HEK293 (cell line): ENCODE data around the gene THAP4.

Experiments used
- CTCF ChIA-PET: fragments of 350-600 bp; formaldehyde crosslinking; extraction: SDS; loops from one replicate; lab custom pipeline; 2021; ENCODE audit warnings: antibody characterized with exemption; lab: Yijun Ruan, JAX
- POLR2A ChIA-PET: fragments of 300-600 bp; formaldehyde crosslinking; extraction: SDS; loops from one replicate; lab custom pipeline; 2020; ENCODE audit warnings: antibody characterized with exemption, inconsistent platforms; lab: Yijun Ruan, JAX
- H3K27ac ChIP-seq: fragments of 200-500 bp; sonication (Bioruptor generic); 2 replicates; pipeline ENCODE4 v1.5.1; 2014; ENCODE audit warnings: low read depth, low read length, control low read depth, inconsistent platforms; ENCODE audit errors: extremely low read depth
- H3K36me3 ChIP-seq, 2 experiments: fragments of 200-500 bp in 1 of 2; sonication (Bioruptor generic) in 1 of 2; 1 replicate in 1 of 2; 2 replicates in 1 of 2; pipeline ENCODE4 v1.5.1; 2014 to 2017; ENCODE audit warnings: inconsistent platforms in 2 of 2, low read length in 2 of 2; ENCODE audit not compliant: control insufficient read depth in 2 of 2, insufficient read depth in 1 of 2
- H3K4me1 ChIP-seq: fragments of 200-500 bp; sonication (Bioruptor generic); 2 replicates; pipeline ENCODE4 v1.5.1; 2014; ENCODE audit warnings: mild to moderate bottlenecking, low read length, inconsistent platforms; ENCODE audit not compliant: control insufficient read depth, insufficient read depth
- H3K4me3 ChIP-seq: 2 replicates; pipeline ENCODE4 v1.5.1; 2011; ENCODE audit warnings: low read depth, mild to moderate bottlenecking, control low read depth, low read length, moderate library complexity
- H3K9me3 ChIP-seq: fragments of 200-500 bp; sonication (Bioruptor generic); 2 replicates; pipeline ENCODE4 v1.5.1; 2014; ENCODE audit warnings: low read depth, low read length, inconsistent platforms; ENCODE audit not compliant: control insufficient read depth, insufficient read depth
- GFI1B ChIP-seq: fragments of 450-650 bp; formaldehyde crosslinking; IDR thresholded peaks from 2 replicates; pipeline ENCODE4 v1.5.1; 2016; ENCODE audit warnings: missing biosample characterization, missing genetic modification characterization
- GLIS2 ChIP-seq: fragments of 450-650 bp; formaldehyde crosslinking; IDR thresholded peaks from 2 replicates; pipeline ENCODE4 v1.5.1; 2016; ENCODE audit warnings: missing biosample characterization, missing genetic modification characterization
- HOXC10 ChIP-seq: sonication (generic); formaldehyde crosslinking; IDR thresholded peaks from 2 replicates; pipeline ENCODE4 v1.8.1; 2023; ENCODE audit warnings: mild to moderate bottlenecking, missing genetic modification reagents
- KLF1 ChIP-seq: fragments of 450-650 bp; formaldehyde crosslinking; IDR thresholded peaks from 2 replicates; pipeline ENCODE4 v1.5.1; 2016; ENCODE audit warnings: missing biosample characterization, missing genetic modification characterization
- KLF10 ChIP-seq: fragments of 450-650 bp; IDR thresholded peaks from 2 replicates; pipeline ENCODE4 v1.5.1; 2018; ENCODE audit warnings: missing biosample characterization, mild to moderate bottlenecking, missing genetic modification characterization
- KLF16 ChIP-seq: fragments of 450-650 bp; formaldehyde crosslinking; IDR thresholded peaks from 2 replicates; pipeline ENCODE4 v1.5.1; 2017; ENCODE audit warnings: missing biosample characterization, missing genetic modification characterization
- KLF8 ChIP-seq: fragments of 450-650 bp; formaldehyde crosslinking; IDR thresholded peaks from 2 replicates; pipeline ENCODE4 v1.5.1; 2016; ENCODE audit warnings: missing biosample characterization, missing genetic modification characterization
- KLF9 ChIP-seq: fragments of 450-650 bp; formaldehyde crosslinking; IDR thresholded peaks from 2 replicates; pipeline ENCODE4 v1.5.1; 2016; ENCODE audit warnings: missing biosample characterization, missing genetic modification characterization, low read depth
- RBAK ChIP-seq: fragments of 450-650 bp; formaldehyde crosslinking; IDR thresholded peaks from 2 replicates; pipeline ENCODE4 v1.5.1; 2016; ENCODE audit warnings: missing biosample characterization, missing genetic modification characterization
- TRIM28 ChIP-seq: IDR thresholded peaks from 2 replicates; pipeline ENCODE4 v1.6.1; 2011; ENCODE audit warnings: low read length, control low read depth, borderline replicate concordance
- YY1 ChIP-seq: fragments of 450-650 bp; formaldehyde crosslinking; IDR thresholded peaks from 2 replicates; pipeline ENCODE4 v1.5.1; 2018; ENCODE audit warnings: missing biosample characterization, missing genetic modification characterization
- ZBTB21 ChIP-seq: fragments of 450-650 bp; formaldehyde crosslinking; IDR thresholded peaks from 2 replicates; pipeline ENCODE4 v1.5.1; 2017; ENCODE audit warnings: missing biosample characterization, missing genetic modification characterization
- ZNF146 ChIP-seq: fragments of 450-650 bp; formaldehyde crosslinking; IDR thresholded peaks from 2 replicates; pipeline ENCODE4 v1.5.1; 2016; ENCODE audit warnings: missing biosample characterization, missing genetic modification characterization
- ZNF157 ChIP-seq: fragments of 450-650 bp; formaldehyde crosslinking; IDR thresholded peaks from 2 replicates; pipeline ENCODE4 v1.5.1; 2016; ENCODE audit warnings: missing biosample characterization, missing genetic modification characterization
- ZNF24 ChIP-seq: fragments of 450-650 bp; formaldehyde crosslinking; IDR thresholded peaks from 2 replicates; pipeline ENCODE4 v1.5.1; 2016; ENCODE audit warnings: missing biosample characterization, missing genetic modification characterization
- ZNF266 ChIP-seq: fragments of 450-650 bp; formaldehyde crosslinking; IDR thresholded peaks from 2 replicates; pipeline ENCODE4 v1.5.1; 2016; ENCODE audit warnings: missing biosample characterization, missing genetic modification characterization, low read depth
- ZNF341 ChIP-seq: fragments of 450-650 bp; formaldehyde crosslinking; IDR thresholded peaks from 2 replicates; pipeline ENCODE4; 2016; ENCODE audit warnings: low read depth, missing biosample characterization, missing genetic modification characterization
- ZNF354C ChIP-seq: fragments of 450-650 bp; formaldehyde crosslinking; IDR thresholded peaks from 2 replicates; pipeline ENCODE4 v1.5.1; 2016; ENCODE audit warnings: missing biosample characterization, missing genetic modification characterization, low read depth, borderline replicate concordance
- ZNF510 ChIP-seq: fragments of 450-650 bp; formaldehyde crosslinking; IDR thresholded peaks from 2 replicates; pipeline ENCODE4 v1.5.1; 2018; ENCODE audit warnings: mild to moderate bottlenecking, missing genetic modification characterization, missing biosample characterization; ENCODE audit not compliant: insufficient replicate concordance
- ZNF555 ChIP-seq: fragments of 450-650 bp; formaldehyde crosslinking; conservative IDR thresholded peaks from 2 replicates; pipeline ENCODE4 v1.5.1; 2017; ENCODE audit warnings: missing biosample characterization, mild to moderate bottlenecking, missing genetic modification characterization, inconsistent platforms
- ZNF629 ChIP-seq: fragments of 450-650 bp; formaldehyde crosslinking; IDR thresholded peaks from 2 replicates; pipeline ENCODE4 v1.5.1; 2017; ENCODE audit warnings: missing biosample characterization, missing genetic modification characterization
- ZNF677 ChIP-seq: fragments of 450-650 bp; IDR thresholded peaks from 2 replicates; pipeline ENCODE4 v1.5.0; 2018; ENCODE audit warnings: missing biosample characterization, mild to moderate bottlenecking, missing genetic modification characterization, moderate library complexity
- TF ChIP-seq, protein P1 (sequence below): fragments of 450-650 bp; formaldehyde crosslinking; IDR thresholded peaks from 2 replicates; pipeline ENCODE4 v1.5.1; 2017; ENCODE audit warnings: missing biosample characterization, missing genetic modification characterization
- TF ChIP-seq, protein P2 (sequence below): fragments of 450-650 bp; formaldehyde crosslinking; IDR thresholded peaks from 2 replicates; pipeline ENCODE4 v1.5.1; 2016; ENCODE audit warnings: missing biosample characterization, missing genetic modification characterization
- TF ChIP-seq, protein P3 (sequence below): fragments of 450-650 bp; formaldehyde crosslinking; IDR thresholded peaks from 2 replicates; pipeline ENCODE4 v1.5.1; 2016; ENCODE audit warnings: missing biosample characterization, missing genetic modification characterization
- TF ChIP-seq, protein P4 (sequence below): fragments of 450-650 bp; formaldehyde crosslinking; optimal IDR thresholded peaks from 2 replicates; pipeline ENCODE3; 2016; ENCODE audit warnings: missing biosample characterization, mild to moderate bottlenecking, missing genetic modification characterization

THAP4 gene

DNA sequence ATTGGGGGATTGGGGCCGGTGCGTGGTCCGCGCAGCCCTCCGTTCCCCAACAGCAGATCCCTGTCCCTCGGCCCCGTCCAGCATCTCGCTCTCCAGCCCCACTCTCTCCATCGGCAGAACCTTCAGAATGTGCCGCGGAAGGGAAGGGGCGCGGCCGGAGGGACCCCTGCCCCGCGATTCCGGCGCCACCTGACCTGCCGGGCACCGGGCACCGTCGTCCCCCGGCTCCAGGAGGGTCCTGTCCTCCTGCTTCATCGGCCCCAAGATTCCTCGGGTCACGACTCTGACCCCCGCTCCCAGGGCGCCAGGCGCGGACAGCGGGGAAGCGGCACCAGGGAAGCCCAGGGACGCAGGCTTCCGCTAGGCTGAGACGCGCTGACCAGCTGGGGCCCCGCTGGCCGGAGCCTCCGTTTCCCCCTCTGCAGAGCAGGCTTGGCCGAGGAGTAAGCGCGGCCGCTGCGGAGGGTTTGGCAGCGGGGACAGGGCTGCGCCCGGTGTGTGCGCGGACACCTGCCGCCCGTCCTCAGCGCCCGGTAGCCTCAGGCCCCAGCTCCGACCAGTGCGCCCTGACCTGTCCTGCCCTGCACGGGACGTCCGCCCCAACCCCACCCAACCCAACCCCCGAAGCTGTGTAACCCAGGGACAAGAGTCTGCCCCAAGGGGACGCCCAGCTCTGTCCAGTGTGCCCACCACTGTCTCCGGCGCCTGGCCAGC is 95.2 kb downstream of the THAP4 start:
- no peak overlapping the region for H3K4me3 ChIP-seq
- POLR2A ChIA-PET, result no interaction called here
- TF ChIP-seq, protein P1, sequence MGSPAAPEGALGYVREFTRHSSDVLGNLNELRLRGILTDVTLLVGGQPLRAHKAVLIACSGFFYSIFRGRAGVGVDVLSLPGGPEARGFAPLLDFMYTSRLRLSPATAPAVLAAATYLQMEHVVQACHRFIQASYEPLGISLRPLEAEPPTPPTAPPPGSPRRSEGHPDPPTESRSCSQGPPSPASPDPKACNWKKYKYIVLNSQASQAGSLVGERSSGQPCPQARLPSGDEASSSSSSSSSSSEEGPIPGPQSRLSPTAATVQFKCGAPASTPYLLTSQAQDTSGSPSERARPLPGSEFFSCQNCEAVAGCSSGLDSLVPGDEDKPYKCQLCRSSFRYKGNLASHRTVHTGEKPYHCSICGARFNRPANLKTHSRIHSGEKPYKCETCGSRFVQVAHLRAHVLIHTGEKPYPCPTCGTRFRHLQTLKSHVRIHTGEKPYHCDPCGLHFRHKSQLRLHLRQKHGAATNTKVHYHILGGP (tag by site-specific recombination), result no peak
- TF ChIP-seq ZBTB21 (no peak), KLF9 (tag by site-specific recombination) (0 out of 2 replicates have a peak, but pooled peaks have one; percentile 5), ZNF24 (no peak)
- TF ChIP-seq, protein P2, sequence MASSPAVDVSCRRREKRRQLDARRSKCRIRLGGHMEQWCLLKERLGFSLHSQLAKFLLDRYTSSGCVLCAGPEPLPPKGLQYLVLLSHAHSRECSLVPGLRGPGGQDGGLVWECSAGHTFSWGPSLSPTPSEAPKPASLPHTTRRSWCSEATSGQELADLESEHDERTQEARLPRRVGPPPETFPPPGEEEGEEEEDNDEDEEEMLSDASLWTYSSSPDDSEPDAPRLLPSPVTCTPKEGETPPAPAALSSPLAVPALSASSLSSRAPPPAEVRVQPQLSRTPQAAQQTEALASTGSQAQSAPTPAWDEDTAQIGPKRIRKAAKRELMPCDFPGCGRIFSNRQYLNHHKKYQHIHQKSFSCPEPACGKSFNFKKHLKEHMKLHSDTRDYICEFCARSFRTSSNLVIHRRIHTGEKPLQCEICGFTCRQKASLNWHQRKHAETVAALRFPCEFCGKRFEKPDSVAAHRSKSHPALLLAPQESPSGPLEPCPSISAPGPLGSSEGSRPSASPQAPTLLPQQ, result no peak

DNA sequence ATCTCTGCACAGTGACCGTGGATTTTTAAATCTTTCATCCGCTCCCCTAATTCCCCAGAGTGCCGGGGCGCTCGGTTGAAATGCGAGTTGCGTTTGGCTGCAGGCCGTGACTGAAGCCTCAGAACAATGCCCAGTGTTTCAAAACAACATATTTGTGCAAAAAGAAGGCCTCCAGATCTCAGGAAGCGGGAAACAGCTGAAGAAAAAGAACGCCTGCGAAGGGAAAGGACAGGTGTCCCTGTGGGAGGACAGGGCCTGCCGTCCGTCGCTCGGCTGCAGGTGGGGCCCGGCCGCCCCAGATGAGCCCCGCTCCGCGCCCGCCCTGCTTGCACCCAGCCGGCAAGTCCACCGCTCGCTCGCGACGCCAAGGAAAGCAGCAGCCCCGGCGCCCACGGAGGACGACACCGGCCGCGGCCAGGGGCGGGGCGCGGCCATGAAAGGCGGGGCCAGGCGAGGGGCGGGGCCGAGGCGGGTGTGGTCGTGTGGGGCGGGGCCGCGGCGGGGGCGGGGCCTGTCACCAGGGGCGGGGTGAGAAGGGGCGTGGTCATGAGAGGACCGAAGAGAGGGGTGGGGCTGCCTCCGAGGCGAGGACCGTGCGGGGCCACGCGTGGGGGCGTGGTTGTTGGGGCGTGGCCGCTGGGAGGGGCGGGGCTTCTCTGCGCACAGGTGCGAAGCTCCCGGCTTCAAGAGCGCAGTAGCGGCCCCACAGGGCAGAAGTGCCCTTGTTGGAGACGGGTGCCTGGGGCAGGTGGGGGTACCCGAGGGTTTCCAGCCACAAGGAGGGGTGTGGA is 96.0 kb downstream of the THAP4 start:
- no peaks in the 10 kb centered on the region for H3K36me3 ChIP-seq
- TF ChIP-seq ZNF341 (tag by site-specific recombination) (no peak), ZNF510 (tag by site-specific recombination) (no peak), YY1 (tag by site-specific recombination) (no peak), GLIS2 (tag by site-specific recombination) (no peak), KLF16 (tag by site-specific recombination) (no peak), KLF1 (tag by site-specific recombination) (peak; percentile 93), ZNF354C (tag by site-specific recombination) (no peak), ZNF629 (tag by site-specific recombination) (no peak), TRIM28 (no peak), ZNF157 (tag by site-specific recombination) (no peak), GFI1B (tag by site-specific recombination) (no peak), ZNF146 (tag by site-specific recombination) (no peak), HOXC10 (CRISPR knock-in tag) (no peak), ZNF266 (tag by site-specific recombination) (no peak), ZNF677 (no peak), ZNF555 (tag by site-specific recombination) (no peak), RBAK (tag by site-specific recombination) (no peak), KLF10 (no peak), KLF8 (tag by site-specific recombination) (peak; percentile 99), KLF9 (tag by site-specific recombination) (peak; percentile 78)
- TF ChIP-seq, protein P3, sequence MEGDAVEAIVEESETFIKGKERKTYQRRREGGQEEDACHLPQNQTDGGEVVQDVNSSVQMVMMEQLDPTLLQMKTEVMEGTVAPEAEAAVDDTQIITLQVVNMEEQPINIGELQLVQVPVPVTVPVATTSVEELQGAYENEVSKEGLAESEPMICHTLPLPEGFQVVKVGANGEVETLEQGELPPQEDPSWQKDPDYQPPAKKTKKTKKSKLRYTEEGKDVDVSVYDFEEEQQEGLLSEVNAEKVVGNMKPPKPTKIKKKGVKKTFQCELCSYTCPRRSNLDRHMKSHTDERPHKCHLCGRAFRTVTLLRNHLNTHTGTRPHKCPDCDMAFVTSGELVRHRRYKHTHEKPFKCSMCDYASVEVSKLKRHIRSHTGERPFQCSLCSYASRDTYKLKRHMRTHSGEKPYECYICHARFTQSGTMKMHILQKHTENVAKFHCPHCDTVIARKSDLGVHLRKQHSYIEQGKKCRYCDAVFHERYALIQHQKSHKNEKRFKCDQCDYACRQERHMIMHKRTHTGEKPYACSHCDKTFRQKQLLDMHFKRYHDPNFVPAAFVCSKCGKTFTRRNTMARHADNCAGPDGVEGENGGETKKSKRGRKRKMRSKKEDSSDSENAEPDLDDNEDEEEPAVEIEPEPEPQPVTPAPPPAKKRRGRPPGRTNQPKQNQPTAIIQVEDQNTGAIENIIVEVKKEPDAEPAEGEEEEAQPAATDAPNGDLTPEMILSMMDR (tag by site-specific recombination), result no peak
- TF ChIP-seq, protein P4, sequence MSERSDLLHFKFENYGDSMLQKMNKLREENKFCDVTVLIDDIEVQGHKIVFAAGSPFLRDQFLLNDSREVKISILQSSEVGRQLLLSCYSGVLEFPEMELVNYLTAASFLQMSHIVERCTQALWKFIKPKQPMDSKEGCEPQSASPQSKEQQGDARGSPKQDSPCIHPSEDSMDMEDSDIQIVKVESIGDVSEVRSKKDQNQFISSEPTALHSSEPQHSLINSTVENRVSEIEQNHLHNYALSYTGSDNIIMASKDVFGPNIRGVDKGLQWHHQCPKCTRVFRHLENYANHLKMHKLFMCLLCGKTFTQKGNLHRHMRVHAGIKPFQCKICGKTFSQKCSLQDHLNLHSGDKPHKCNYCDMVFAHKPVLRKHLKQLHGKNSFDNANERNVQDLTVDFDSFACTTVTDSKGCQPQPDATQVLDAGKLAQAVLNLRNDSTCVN (tag by site-specific recombination), result no peak
- ChIA-PET CTCF (no interaction called here), POLR2A (no interaction called here)
- H3K4me1 ChIP-seq, result no peaks in the 10 kb centered on the region; the same call in 1 of the 2 replicates
- H3K9me3 ChIP-seq, result no peaks in the 10 kb centered on the region
- H3K4me3 ChIP-seq, result no peak overlapping the region
- H3K27ac ChIP-seq, result no peak overlapping the region

More for the DNA sequence above, 95.2 kb downstream of the THAP4 start:
- Histone ChIP-seq H3K36me3 (no peaks in the 10 kb centered on the region), H3K4me1 (no peaks in the 10 kb centered on the region; the same call in 1 of the 2 replicates), H3K9me3 (no peaks in the 10 kb centered on the region), H3K27ac (no peak overlapping the region)
- CTCF ChIA-PET, result no interaction called here
